GM21717 (cell line): Measurements from ENCODE around the gene C1QL4.
A peak's percentile ranks its signal among the peaks of the same experiment; 100 is the strongest.

ENCODE experiments used
- ATAC-seq: cut with Tn5 transposase; IDR thresholded peaks from one replicate; pipeline ENCODE4 v1.9.1; 2021; ENCODE audit warnings: mild to moderate bottlenecking, moderate library complexity; ENCODE audit not compliant: unreplicated experiment

The C1QL4 gene

DNA sequence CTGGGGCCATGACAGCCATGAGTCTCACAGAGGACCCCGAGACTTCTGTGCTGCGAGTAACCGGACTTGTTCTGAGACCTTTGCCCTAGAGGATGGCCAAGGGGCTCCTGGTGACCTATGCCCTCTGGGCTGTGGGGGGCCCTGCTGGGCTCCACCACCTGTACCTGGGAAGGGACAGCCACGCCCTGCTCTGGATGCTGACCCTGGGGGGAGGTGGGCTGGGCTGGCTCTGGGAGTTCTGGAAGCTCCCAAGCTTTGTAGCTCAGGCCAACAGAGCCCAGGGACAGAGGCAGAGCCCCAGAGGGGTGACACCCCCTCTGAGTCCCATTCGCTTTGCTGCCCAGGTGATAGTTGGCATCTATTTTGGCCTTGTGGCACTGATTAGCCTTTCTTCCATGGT is 11.8 kb upstream of the C1QL4 start:
- no peak for ATAC-seq

DNA sequence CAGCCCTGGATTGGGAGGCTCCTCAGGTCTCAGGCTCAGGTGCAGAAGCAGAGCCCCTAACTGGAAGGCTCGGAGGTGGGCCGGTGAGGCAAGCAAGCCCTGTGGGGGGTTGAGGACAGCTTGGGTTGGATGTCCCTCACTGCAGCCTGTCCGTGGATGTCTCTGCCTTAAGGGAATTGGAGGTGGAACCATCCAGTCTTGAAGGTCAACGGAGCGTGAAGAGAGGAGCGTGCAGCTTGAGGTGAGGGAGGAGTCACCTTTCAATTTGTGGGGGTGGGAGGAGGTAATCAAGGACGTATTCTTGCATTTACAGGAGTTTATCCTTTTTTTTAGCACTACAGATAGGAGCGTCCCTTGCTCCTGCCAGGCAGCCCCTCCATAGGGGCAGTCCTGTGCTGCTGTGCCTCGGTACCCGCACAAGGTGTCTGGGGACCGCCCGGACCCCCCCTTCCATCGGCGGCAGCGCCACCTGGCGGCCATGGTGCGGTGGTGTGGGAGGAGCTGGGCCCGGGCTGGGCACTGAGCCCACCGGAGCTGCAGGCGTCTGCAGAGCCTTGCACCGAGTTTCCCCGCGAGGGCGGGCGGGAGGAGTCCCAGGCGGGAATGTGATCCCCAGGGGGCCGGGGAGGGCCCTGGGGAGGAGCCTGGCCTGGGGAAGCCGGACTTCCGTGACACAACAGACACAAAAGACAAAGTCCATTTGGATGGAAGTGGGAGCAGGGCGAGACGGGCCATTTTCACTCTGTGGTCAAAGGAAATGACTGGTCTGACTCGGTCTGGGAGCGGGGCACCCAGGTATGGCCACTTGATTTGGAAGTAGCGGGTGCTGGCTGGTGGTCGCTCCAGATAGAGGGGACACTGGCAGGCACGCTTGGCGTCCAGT is 10.6 kb upstream of the C1QL4 start:
- ATAC-seq = no peak

DNA sequence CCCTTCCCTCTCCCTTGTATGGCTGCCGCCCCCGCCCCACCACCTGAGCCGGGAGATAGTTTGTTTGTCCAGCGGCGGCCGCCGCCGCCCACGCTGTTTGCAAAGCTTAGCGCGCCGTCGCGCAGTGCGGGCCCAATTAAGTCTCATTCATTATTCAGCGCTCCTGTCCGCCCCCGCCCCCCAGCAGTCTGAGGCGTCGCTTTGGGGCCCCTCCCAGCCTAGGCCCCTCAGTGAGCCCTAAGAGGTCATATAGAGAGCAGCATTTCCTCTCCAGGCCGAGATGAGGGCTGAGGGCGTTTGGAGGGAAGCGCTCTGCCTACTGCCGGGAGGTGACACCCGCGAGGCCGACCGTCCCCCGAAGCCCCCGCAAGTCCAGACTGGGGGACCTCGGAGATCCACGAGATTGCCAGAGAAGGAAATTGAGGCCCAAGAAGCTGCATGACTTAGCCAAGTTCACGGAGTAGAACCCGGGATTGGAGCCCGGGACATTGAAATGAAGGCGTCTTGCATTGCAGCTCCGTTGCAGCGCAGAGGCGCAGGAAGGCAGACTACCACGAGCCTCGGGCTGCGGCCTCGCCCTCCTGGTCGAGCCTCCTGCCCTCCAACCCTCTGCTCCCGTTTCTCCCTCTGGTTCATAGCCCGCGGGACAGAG is 9.8 kb upstream of the C1QL4 start, which contains the start of gene DNAJC22:
Gene DNAJC22 (plus strand): TSS at position 230 of the 652 bp plus-strand sequence. CDS start 1,985 bp downstream, outside the sequence.
- no peak for ATAC-seq

DNA sequence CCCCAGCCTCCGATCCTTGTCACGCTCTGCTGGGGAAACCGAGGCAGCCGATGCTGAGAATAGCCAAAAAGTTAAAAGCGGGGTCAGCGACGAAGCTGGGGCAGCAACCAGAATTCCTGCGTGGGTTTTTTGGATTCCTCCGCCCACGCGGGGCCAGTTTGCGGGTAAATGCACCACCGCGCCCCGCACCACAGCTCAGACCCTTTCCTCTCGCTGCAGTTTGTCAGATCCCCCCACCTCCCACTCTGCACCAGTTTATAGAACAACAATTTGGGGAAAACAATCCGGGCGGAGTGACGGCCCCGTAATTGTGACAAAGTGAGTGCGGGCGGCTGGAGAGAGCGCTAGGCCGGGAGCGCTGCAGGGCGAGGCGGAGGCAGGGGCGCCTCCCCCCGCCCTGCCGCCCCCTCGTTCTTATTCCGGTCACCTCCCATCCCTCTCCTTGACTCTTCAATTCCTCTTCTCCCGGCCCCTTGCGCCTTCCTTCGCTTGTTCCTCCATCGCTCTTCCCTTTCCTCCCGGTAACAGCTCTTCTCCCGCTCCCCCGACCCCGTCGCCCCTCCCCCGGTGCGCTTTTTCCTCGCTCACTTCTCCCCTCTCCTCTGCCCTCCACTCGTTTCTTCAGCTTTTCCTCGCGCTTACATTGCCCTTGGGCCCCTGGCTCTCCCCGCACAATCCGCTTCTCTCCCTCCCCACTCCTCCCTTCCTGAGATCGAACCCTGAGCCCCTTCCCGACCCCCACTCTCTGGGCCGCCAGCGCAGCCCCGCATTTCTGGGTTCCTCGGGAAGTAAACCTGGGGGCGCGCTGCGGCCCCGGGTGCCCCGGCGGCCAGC is 9.1 kb upstream of the C1QL4 start:
- no peak for ATAC-seq

DNA sequence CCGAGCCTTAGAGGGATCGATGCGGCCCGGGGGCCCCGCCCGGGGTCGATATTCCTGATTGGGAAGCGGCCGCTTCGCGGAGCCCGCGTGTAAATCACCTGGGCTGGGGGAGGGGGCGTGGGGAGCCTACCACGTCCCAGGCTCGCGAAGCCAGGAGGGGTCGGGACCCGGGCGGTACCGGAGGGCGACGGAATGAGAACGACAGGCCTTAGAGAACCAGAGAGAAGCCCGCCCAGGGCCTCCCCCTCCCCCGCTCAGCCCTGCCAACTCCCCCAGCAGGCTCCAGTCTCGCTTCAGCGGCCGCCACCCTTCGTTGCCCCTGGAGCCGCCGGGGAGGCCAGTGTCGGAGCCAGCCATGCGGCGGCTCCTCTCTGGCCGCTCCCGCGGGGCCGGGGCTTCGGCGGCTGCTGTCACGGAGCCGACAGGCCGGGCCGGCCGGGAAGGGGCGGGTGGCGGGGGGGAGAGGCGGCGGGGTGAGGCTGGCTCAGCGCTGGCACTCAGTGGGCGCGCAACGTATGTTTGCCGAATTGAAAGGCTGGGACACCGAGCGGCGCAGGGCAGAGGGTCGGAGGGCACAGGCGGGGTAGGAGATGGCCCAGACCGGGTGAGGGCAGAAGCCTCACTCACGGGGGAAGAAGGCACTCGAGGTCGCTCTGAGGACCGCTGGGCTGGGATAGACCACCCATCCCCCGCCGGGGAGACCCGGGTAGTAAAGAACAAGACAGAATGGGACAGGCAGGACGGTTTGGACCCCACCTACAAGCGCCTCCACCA is 8.2 kb upstream of the C1QL4 start:
- no peak for ATAC-seq

DNA sequence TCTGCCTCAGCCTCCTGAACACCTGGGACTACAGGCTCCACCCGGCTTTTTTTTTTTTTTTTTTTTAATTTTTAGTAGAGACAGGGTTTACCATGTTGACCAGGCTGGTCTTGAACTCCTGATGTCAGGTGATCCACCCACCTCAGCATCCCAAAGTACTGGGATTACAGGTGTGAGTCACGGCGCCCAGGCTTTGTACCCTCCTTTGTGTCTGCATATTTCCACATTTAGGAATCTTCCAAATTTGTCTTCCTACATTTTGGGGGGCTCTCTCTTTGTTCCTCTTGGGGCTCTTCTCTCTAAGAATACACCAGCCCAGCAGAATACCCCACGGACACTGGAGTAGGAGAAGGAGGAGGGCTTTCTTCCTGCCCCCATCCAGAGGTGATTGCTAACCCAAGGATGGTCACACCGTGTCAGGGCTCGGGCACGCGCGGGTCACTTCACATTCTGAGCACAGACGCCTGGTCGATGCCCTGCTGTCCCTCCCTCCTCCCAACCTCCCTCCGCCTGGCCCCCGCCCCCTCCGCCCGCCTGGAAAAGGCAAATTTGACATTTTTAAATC is 7.6 kb upstream of the C1QL4 start:
- no peak for ATAC-seq

DNA sequence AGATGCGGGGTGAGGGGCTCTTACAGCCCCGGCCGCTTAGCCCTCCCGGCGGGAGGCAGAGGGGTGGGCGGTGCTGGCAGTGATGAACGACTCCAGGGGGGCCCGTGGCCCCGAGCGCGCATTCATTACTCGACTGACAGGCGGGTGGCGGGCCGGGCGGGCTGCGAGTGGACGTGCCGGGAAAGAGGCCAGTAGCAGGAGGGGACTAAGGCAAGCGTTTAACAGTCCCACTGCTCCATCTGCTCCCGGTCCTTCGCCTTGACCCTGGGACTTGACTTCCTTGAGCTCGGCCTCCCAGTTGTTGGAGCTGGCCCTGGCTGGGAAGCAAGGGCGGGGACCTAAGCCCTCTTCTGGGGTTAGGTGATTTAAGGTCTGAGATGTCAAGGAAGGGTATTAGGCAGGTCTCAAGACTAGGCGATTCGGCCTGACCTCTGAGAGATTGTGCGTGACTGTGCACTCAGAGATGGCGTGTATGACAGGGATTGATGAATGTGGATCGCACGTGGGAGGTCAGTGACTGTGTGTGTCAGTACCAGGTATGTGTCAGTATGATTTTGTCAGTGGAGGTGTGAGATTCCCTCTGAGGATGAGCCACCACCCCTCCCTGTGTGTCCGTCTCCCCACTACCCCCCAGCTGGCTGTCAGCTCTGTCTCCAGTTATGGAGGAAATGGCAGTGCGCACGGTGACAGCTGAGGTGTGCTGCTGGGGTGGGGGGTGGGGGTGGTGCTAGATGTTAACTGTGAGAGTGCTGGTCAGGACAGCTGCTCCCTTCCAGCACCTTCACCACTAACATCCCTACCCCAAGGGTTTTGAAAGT is 6.1 kb upstream of the C1QL4 start:
- ATAC-seq = no peak

DNA sequence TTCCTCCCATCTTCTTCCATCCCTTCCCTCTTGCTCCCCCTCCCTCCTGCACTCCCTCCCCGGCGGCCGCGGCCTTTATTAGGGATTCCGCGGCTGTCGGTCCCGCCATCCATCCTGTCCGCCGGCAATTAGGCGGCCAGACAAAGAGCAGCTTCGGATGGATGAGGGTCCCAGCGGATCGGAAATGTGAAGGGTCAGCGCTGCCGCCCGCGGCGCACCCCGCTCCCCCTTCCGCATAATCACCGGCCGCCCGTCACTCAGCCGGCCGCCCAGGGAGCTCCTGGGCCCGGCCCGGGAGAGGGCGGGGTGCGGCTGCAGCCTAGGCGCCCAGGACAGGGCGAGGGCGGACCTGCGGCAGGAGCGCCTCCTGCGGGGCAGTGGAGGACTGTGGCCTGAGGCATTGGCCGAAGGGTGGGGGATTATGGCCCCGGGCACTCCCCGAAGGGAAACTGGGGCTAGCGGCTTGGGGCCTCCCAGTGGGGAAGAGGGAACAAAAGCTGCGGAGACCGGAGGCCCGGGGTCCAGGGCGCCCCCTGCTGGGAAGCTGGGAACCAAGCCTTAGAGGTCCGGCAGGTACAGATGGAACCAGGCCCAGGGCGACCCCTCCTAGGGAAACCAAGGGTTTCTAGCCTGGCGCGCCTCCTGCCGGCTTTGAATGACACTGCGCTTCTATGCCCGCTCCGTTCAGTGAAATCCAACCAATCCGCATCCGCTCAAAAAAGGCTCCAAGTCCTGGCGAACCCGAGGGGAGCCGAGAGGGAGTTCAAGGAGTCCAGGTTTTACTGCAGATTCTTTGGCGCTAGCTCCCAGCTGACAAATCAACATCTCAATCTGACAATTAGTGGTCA is 5.3 kb upstream of the C1QL4 start:
- ATAC-seq = peak; percentile 48

DNA sequence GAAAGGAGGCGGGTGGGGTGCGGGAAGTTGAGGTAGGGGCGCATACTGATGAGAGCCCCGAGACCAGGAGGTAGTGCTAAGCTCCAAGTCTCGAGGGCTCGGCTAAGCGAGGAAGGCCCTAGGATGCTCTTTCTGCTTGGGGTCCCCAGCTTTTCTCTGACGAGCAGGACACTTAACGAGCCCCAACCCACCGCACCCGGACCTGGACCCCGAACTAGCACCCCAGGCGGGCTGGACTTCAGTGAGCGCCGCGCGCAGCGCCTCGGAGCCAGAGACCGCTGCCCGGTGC is 4.7 kb upstream of the C1QL4 start:
- no peak for ATAC-seq

DNA sequence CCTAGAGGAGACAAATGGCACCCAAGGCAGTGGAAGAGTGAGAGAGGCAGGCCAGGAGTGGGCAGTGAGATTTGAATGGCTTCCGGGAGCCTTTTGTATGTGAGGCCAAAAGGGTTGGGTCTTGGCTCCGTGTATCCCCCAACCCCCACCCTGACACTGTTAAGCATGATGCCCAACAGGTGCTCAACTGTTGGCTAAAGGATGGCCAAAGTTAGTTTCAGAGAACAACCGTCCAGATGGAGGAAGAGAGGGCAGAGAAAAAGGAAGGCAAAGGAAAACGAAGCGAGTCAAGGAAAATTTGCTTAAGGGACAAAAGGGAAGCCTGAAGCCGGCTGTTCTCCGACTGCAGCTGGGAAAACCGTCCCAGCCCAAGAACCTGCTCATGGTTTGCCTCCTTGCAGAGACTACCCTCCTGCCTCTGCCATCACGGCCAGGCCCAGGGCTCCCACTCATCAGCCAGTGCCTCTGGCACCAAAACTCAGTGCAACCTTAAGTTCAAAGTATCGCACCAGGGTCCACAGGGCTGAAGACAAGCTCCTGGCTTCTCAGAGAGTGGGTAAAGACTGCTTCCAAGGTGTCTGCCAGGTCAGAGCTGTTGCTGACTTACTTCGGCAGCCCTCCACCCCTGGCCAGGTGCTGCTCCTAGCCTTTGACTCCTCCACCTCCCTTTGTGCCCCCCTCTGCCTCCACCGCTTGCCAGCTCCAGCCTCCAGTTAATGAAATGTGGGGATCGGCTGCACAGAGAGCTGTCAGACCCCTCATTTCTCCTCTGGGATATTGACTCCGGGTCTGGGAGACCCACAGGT is 4.2 kb upstream of the C1QL4 start:
- ATAC-seq = no peak

DNA sequence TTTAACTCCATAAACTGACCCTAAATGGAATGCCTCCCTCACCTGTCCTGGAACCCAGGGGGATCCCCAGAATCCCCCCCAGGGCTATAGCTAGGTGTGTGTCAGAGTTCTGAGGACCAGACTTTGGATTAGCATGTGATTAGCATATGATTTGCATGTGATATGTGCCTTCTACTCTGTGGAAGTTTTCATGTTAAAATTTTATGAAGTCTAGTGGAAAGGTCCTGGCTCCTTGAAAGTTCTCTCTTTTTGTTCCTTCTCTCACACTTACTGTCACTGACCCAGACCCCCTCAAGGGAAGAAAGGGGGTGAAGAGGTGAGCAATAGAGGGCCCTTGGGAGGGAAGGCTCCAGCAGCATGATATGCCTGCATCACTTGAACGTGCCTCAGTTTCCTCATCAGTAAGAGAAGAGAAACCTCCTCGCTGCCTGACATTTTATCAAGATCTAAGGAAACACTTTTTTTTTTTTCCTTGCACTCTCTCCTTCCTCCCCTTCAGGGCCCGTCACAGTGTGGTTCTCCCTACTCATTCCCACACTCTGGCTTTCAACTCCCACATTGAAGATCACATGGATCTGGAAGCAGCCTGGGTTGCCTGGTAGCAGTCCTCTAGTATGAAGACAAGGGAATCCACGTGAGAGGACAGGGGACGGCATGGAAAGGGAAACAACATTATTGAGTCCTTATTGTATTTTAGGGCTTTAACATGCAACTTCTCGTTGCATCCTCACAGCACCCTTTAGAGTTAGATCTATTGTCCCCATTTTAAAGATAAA is 3.3 kb upstream of the C1QL4 start:
- no peak for ATAC-seq

DNA sequence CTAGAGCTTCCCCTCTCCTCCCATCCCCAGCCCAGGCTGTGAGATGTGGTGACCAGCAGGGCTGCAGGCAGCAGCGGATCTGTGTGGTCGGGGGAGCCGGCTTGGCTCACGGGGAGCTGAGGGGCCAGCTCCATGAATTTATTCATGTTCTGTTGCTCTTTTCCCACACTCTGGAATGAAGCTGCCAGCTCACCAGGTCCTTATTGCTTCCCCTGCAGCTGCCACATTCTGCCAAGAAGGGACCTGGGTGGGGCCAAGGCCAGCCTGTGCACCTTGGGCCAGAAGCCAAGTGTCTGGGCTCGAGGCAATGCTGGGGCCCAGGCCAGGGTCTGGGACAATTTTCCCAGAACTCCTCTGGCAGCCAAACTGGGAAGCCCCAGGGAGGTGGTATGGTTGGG is 2.5 kb upstream of the C1QL4 start:
- no peak for ATAC-seq

DNA sequence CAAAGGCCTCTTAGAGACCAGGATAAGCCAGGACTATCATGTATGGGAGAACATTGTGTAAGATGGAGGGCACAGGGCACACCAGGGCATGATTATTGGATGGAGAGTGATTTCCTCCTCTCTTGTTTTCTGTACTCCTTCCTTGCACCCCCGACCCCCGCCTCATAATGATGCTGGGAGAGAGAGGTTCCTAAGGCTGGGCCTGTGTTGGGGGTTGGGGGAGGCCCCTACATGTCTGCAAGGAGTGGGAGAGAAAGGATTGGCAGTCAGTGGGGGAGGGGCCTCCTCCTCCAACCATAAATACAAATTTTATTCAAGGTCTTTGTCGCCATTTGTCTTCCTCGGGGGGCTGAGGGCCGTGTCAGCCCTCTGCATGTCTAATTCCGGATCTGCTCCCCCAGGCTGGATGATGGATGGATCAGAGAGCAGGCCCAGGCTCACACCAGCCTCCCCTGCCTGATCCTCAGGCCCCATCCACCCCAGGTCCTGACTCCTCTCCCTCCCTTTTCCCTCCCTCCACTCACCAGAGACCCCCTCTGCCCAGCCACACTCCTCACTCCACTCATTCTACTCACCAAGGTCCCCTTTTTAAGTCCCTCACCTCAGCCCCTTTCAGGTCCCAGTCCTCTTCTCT is 2.0 kb upstream of the C1QL4 start:
- ATAC-seq = no peak

DNA sequence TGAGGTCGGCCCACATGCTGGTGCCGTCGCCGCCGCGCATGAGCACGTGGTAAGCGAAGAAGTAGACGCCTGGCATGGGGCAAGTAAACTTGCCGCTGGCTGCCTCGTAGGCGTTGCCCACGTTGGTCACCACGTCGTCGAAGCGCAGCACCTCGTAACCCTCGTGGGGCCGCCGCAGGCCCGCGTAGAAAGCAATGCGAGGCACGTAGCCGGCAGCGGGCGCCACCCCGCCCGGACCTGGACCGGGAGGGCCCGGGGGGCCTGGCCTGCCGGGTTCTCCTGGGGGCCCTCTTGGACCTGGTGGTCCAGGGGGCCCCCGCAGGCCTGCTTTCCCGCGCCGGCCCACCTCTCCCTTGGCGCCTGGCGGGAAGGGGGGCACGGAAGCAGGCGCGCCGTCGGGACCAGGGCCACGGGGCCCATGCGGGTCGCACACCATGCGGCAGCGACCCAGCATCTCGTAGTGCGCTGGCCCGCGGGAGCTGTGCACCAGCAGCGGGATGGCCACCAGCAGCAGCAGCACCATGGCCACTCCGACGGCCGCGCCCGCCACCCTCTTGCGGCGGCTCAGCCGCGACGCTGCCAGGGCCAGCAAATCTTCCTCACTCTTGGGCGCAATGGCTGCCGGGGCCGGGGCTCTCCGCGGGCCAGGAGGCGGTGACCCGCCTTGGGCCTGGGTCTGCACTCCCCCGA is 888 bp downstream of the C1QL4 start:
- ATAC-seq = no peak

DNA sequence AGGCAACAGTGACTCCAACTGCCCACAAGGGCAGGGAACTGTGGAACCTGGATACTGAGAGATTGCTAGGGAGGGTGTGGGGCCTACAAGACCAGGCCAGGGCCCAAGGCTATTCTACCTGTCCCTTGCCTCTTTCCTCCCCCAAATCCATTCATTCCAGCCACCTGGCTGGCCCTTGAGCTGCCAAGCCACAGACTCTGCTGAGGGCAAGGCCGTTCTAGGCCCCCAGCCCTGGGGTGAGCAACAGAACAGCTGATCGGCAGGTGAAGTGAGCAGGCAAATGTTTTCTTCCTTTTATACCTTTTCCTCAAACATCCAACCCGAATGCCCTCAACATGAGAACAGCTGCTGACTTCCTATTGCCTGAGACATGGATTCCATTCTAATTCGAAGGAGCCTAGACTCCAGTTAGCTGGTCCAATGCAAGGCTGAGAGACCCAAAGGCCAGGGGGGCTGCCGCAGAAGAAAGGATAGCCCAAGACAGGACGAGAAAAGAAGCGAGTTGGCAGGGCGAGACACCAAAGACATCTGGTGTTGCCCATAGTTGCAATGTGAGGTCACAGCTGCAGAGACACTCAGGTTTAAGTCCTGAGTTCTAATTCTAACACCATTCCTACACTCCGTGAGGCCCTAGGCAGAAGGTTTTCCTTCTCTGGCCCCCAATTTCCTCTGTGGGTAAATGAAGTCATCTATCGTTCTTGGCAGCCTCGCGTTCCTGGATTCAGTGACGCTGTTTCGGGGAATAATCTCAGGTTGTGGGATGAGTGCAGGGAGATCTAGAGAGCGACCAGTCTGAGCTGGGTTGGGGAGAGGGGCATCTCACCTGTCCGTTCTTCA is 1.7 kb downstream of the C1QL4 start:
- ATAC-seq = no peak
